Motor neuron (in vitro differentiated cells): ENCODE data around the gene WNT7B. TPM values are rescaled to one million over a fixed set of nuclear protein-coding genes. Genes with fewer than 3 reads are reported as not detected.

Experiments used
- ATAC-seq, 8 experiments: fragments of 200-7000 bp; cut with Tn5 transposase; replicated peaks in 6 of 8; 2 replicates each; pipeline ENCODE4 v1.8.0; 2021; ENCODE audit warnings: mild to moderate bottlenecking in 8 of 8, moderate library complexity in 8 of 8
- H3K27ac ChIP-seq, 2 donors: fragments of 250-450 bp; sonication (Bioruptor Pico); 2 replicates each; pipeline ENCODE4 v1.9.0; 2021; ENCODE audit warnings: antibody characterized with exemption in 2 of 2, mild to moderate bottlenecking in 2 of 2, moderate library complexity in 1 of 2
- H3K4me1 ChIP-seq, 2 donors: fragments of 250-450 bp; sonication (Bioruptor Pico); replicated peaks in 1 of 2; 2 replicates each; pipeline ENCODE4 v1.6.1; 2021; ENCODE audit warnings: antibody characterized with exemption in 2 of 2, mild to moderate bottlenecking in 2 of 2, moderate library complexity in 1 of 2
- H3K4me3 ChIP-seq, 5 donors: fragments of 250-450 bp; sonication (Bioruptor Pico); 2 replicates each; pipeline ENCODE4 v1.9.0; 2021; ENCODE audit warnings: antibody characterized with exemption in 5 of 5, mild to moderate bottlenecking in 5 of 5, moderate library complexity in 4 of 5
- WGBS, 10 experiments: fragments of 450-650 bp; shearing (Covaris generic); methylation state at CpG; one replicate each; pipeline ENCODE4 v1.0.0; 2022; 5-methylcytosine and 5-hydroxymethylcytosine counted together
- in situ Hi-C, 9 experiments: fragments of 400-800 bp; cut with MboI; loops; one replicate each; pipeline ENCODE4 v1.15.0; 2021; ENCODE audit warnings: low sequenced_read_pairs in 9 of 9, low pct_unique_long_range_greater_than_20kb in 2 of 9; ENCODE audit not compliant: unreplicated experiment in 9 of 9
- total RNA-seq, 8 experiments: library from RNA; unstranded; fragments of 300-600 nt; gene quantifications; 2 replicates each; pipeline versions ENCODE4 v1.2.3 to v1.2.4, GENCODE V29; 2022

The WNT7B gene
- total RNA-seq, 8 experiments from 2014 or later: 0.14 to 1.2 (median 0.32) TPM

DNA sequence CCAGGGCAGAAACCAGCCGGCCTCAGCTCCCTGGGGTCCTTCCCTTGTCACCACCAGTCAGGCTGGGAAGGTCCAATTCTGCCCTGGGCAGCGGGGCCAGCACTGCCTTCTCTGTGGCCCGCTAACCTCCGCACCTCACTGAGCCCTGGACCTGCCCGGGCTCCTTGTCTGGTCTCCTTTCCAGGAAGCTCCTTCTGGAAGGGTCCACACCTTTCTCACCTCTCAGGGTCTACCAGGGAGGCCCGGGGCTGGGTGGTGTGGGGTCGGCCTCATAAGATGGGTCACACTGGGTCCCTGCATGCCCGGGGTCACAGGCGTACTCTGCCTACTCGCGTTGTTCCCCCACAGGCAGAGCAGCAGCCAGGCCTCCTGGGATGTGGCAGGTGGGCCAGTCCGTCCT is 69.0 kb downstream of the WNT7B start:
- Histone ChIP-seq H3K27ac (no peak overlapping the region), H3K4me1 (peaks cover 19 to 23% of the 10 kb centered on the region in 2 donors), H3K4me3 (no peak overlapping the region)
- in situ Hi-C loops: no loop called here
- no peak for ATAC-seq
- WGBS, 10 experiments: 48 to 92% (median 81%) methylated on average over 2 to 5 of the region's 12 CpGs; no CpG with 5 or more reads in 6 of the 10 experiments

GRCh38 chr22:45907378-45907777 is 69.6 kb downstream of the WNT7B start:
- Histone ChIP-seq H3K4me3 (no peak overlapping the region), H3K27ac (no peak overlapping the region), H3K4me1 (peaks cover 19 to 21% of the 10 kb centered on the region in 2 donors)
- in situ Hi-C loops: no loop called here
- no peak for ATAC-seq
- WGBS, 10 experiments: 71 to 94% (median 81%) methylated on average over 8 to 15 of the region's 15 CpGs; no CpG with 5 or more reads in 1 of the 10 experiments

DNA sequence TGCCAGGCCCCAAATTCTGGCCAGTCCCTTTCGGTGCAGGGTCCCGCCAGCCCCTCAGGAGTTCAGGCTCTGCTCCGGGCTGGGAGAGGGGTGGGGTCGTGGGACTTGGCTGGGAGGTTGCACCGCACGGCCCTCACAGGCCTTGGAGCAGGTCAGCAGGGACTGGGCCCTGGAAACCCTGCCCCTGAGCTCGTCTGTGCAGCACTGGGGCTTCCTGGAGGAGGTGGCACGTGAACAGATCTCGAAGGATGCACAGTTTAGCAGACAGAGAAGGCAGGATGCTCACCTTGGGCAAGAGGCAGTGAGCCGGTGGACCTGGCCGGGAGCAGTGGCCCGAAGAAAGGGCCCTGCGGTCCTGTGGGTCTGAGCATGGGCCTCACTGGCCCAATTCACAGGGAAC is 70.0 kb downstream of the WNT7B start:
- in situ Hi-C loops: no loop called here
- ATAC-seq: no peak
- WGBS, 10 experiments: 83 to 100% methylated on average over 1 to 3 of the region's 13 CpGs; no CpG with 5 or more reads in 8 of the 10 experiments

DNA sequence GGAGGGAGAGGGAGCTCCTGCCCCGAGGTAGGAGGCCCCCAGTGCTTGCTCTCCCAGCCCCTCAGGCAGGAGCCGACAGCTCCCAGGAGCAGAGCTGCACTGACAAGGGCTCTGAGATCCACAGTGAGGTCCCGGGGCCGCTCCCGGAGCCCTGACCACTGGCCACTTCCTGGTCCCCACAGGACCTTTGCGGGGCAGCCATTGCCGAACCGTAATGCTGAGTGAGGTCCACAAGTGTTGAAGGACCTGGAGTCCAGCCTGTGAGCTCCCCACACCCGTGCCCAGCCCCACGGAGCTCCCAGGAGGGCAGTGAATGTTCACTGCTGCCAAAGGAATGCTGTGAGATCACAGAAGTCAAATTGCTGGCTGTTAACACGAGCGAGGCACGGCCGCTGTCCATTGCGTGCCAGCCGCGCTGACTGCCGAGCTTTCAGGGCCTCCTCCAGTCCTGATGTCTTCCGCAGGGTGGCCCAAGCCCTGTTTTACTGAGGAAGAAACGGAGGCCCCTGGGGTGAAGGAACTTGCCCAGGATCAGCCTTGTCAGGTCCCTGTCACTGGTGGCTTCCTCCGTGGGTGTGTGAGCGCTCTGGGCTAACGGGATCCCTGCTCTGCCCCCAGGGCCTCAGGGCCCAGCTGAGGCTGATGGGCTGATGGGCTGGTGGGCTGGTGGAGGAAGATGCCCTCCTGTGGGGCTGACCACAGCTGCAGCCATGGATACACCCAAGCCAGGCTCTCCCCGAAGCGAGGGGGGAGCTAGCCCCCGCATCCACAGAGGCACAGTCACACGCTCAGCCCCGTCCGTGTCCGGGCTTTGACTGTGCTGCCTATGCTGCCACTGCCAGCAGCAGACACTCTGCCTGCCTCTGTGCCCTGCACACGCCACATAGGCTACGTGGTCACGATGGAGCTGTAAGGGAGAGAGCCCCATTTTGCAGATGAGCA is 70.8 kb downstream of the WNT7B start:
- peak; percentile 28 to 75 (median 50) for ATAC-seq
- in situ Hi-C loops: no loop called here
- WGBS, 10 experiments: 0 to 90% (median 63%) methylated on average over 1 to 8 of the region's 33 CpGs; no CpG with 5 or more reads in 6 of the 10 experiments
- H3K27ac ChIP-seq: no peak overlapping the region
- no peak overlapping the region for H3K4me3 ChIP-seq
- H3K4me1 ChIP-seq: peaks cover 19 to 21% of the 10 kb centered on the region in 2 donors

More for the DNA sequence above, 70.0 kb downstream of the WNT7B start:
- no peak overlapping the region for H3K27ac ChIP-seq
- peaks cover 19 to 21% of the 10 kb centered on the region in 2 donors for H3K4me1 ChIP-seq
- H3K4me3 ChIP-seq: no peak overlapping the region

GRCh38 chr22:45905326-45905923 is 71.5 kb downstream of the WNT7B start:
- H3K4me1 ChIP-seq: peaks cover 19 to 21% of the 10 kb centered on the region in 2 donors
- ATAC-seq: no peak

GRCh38 chr22:45904236-45904635 is 72.7 kb downstream of the WNT7B start:
- ATAC-seq: no peak
- Histone ChIP-seq H3K27ac (no peak overlapping the region), H3K4me3 (no peak overlapping the region), H3K4me1 (peaks cover 19 to 21% of the 10 kb centered on the region in 2 donors)
- in situ Hi-C loops: no loop called here
- WGBS, 10 experiments: 80 to 100% (median 93%) methylated on average over 1 to 4 of the region's 7 CpGs; no CpG with 5 or more reads in 3 of the 10 experiments

More at GRCh38 chr22:45905326-45905923, 71.5 kb downstream of the WNT7B start:
- no peak overlapping the region for H3K27ac ChIP-seq
- in situ Hi-C loops: no loop called here
- WGBS, 10 experiments: 30 to 100% (median 56%) methylated on average over 1 to 11 of the region's 27 CpGs; no CpG with 5 or more reads in 5 of the 10 experiments
- no peak overlapping the region for H3K4me3 ChIP-seq

DNA sequence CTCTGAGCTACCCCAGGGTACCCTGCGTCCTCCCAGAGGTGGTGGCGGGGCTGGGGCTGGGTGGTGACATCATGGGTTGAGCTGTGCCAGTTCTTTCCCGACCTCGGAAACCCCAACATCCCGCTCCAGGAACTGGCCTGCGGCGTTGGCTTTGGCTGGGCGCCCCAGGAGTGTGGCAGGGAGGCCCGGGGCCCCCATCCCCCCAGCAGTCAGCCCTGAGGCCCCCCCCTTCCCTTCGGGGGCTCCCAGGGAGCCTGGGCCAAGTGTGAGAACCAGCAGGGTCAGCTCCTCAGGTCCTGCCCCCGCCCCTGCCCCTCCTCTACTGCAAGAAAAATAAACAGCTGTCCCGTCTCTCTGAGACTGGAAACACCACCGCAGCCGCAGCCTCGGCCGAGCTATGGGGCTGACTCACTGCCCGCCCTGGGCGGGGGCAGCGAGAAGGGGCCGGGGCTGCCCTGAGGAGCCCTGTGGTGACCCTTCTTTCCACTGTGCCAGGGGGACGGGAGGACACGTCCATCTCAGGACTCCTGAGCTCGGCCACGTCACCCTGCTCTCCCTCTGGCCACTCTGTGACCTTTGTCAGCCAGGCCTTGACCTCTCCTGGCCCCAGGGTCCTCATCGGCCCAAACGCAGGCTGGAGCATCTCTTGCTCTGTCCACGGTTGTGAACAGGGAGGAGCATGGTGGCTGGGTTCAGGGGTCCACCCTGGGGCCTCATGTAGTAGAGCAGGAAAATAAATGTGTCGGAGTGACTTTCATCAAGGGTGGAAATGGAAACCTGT is 73.4 kb downstream of the WNT7B start:
- Histone ChIP-seq H3K4me1 (peaks cover 19 to 21% of the 10 kb centered on the region in 2 donors), H3K27ac (no peak overlapping the region), H3K4me3 (no peak overlapping the region)
- peak; percentile 49 to 73 (median 62) for ATAC-seq
- 50 to 100% (median 90%) methylated on average over 1 to 2 of the region's 28 CpGs; no CpG with 5 or more reads in 6 of the 10 experiments for WGBS, 10 experiments
- in situ Hi-C loops: no loop called here

- Histone ChIP-seq H3K4me3 (no peak overlapping the region), H3K4me1 (peaks cover 7 to 8% of the 10 kb centered on the region in 2 donors), H3K27ac (no peak overlapping the region)
- no peak for ATAC-seq
- 46 to 100% (median 92%) methylated on average over 1 to 4 of the region's 6 CpGs; no CpG with 5 or more reads in 4 of the 10 experiments for WGBS, 10 experiments
- in situ Hi-C loops: no loop called here
These were observed 79.2 kb downstream of the WNT7B start for GRCh38 chr22:45897736-45898135.

GRCh38 chr22:45896964-45897538 is 79.9 kb downstream of the WNT7B start:
- H3K4me3 ChIP-seq: no peak overlapping the region
- peaks cover 7 to 8% of the 10 kb centered on the region in 2 donors for H3K4me1 ChIP-seq
- peak in 2 of 8 experiments; percentile 9 to 20 for ATAC-seq
- H3K27ac ChIP-seq: no peak overlapping the region
- WGBS, 10 experiments: 40 to 100% methylated on average over 1 of the region's 5 CpGs; no CpG with 5 or more reads in 8 of the 10 experiments
- in situ Hi-C loops: no loop called here

- WGBS, 10 experiments: 23 to 88% (median 57%) methylated on average over 3 to 4 of the region's 20 CpGs; no CpG with 5 or more reads in 4 of the 10 experiments
- Histone ChIP-seq H3K27ac (no peak overlapping the region), H3K4me3 (no peak overlapping the region), H3K4me1 (peaks cover 7 to 8% of the 10 kb centered on the region in 2 donors)
- ATAC-seq: peak in 5 of 8 experiments; percentile 32 to 80 (median 65)
- in situ Hi-C loops: no loop called here
These were observed 80.6 kb downstream of the WNT7B start for GRCh38 chr22:45896153-45896951.

DNA sequence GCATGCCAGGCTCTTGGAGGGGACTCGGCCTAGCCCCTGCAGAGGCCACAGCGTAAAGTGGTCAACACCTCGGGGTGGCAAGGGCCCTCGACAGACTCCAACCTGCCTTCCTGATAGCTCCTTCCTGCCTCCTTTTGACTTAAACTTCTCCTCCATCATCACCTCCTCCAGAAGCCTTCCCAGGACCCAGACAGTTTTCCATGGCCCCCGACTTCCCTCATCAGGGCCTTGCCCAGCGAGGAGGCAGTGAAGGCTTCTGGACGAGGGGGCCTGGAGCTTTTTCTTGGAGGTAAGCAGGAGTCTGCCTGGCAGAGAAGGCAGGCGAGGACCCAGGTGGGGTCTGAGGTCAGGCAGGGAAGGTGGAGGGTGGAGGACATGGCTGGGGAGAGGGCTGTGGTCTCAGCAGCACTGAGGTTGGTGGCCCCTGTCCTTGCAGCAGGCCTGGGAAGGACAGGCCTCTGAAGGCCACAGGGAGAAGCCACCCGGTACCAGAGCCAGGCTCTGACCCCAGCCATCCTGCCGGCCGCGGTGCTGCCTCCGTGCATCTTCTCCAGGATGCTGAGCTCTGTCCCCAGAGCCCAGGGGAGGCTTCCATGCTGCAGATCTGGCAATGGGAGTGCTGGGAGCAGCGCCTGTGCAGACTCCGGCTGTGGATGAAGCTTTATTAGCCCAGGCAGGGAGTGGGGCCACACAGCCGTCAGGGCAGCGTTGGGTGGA is 81.4 kb downstream of the WNT7B start:
- H3K4me1 ChIP-seq: peaks cover 7 to 8% of the 10 kb centered on the region in 2 donors
- H3K4me3 ChIP-seq: no peak overlapping the region
- ATAC-seq: no peak
- WGBS, 10 experiments: 47 to 100% (median 88%) methylated on average over 1 to 9 of the region's 17 CpGs; no CpG with 5 or more reads in 2 of the 10 experiments
- in situ Hi-C loops: no loop called here
- H3K27ac ChIP-seq: no peak overlapping the region
